CD14-positive monocyte (primary cell): ENCODE data around the gene SBF1. TPM values are rescaled to one million over a fixed set of nuclear protein-coding genes. Genes with fewer than 3 reads are reported as not detected.

Source experiments
- DNase-seq, 3 donors: peaks; one replicate each; pipeline ENCODE4 v3.0.0-alpha.2; 2011 to 2022
- H2AFZ ChIP-seq: 2 replicates; pipeline ENCODE4 v1.6.0; 2012; ENCODE audit warnings: mild to moderate bottlenecking, low read depth, low read length, inconsistent platforms; ENCODE audit not compliant: insufficient read depth, poor library complexity, severe bottlenecking
- H3K27ac ChIP-seq, 2 donors: 1 replicate in 1 of 2; 2 replicates in 1 of 2; pipeline ENCODE4 v1.5.1; 2012 to 2013; ENCODE audit warnings: low read length in 2 of 2, control low read depth in 1 of 2, inconsistent platforms in 1 of 2, low read depth in 1 of 2, mild to moderate bottlenecking in 1 of 2
- H3K27me3 ChIP-seq, 2 donors: one replicate each; pipeline versions ENCODE4 v1.6.0 to v1.6.1; 2011 to 2013; ENCODE audit warnings: low read length in 2 of 2; ENCODE audit not compliant: control insufficient read depth in 2 of 2, insufficient read depth in 2 of 2
- H3K36me3 ChIP-seq, 2 donors: replicated peaks in 1 of 2; 1 replicate in 1 of 2; 2 replicates in 1 of 2; pipeline versions ENCODE4 v1.5.1 to v1.6.1; 2012 to 2013; ENCODE audit warnings: low read length in 2 of 2, control low read depth in 1 of 2, inconsistent platforms in 1 of 2, mild to moderate bottlenecking in 1 of 2; ENCODE audit not compliant: insufficient read depth in 2 of 2, control insufficient read depth in 1 of 2
- H3K4me1 ChIP-seq, 2 donors: 1 replicate in 1 of 2; 2 replicates in 1 of 2; pipeline versions ENCODE4 v1.5.1 to v1.6.1; 2012 to 2013; ENCODE audit warnings: low read length in 2 of 2, control low read depth in 1 of 2, inconsistent platforms in 1 of 2, mild to moderate bottlenecking in 1 of 2, moderate library complexity in 1 of 2; ENCODE audit not compliant: insufficient read depth in 2 of 2, control insufficient read depth in 1 of 2
- H3K4me2 ChIP-seq: replicated peaks from 2 replicates; pipeline ENCODE3; 2012; ENCODE audit warnings: low read length, moderate library complexity, mild to moderate bottlenecking; ENCODE audit not compliant: poor library complexity, severe bottlenecking; ENCODE audit errors: extremely low read depth
- H3K4me3 ChIP-seq, 3 experiments: fragments of 200-600 bp in 1 of 3; sonication (generic) in 1 of 3; replicated peaks in 1 of 3; 1 replicate in 2 of 3; 2 replicates in 1 of 3; pipeline ENCODE4 v1.5.1; 2011 to 2013; ENCODE audit warnings: low read length in 3 of 3, mild to moderate bottlenecking in 3 of 3, control low read depth in 2 of 3, low read depth in 2 of 3, inconsistent platforms in 1 of 3, moderate library complexity in 1 of 3
- H3K79me2 ChIP-seq: 2 replicates; pipeline ENCODE4 v1.6.0; 2012; ENCODE audit warnings: mild to moderate bottlenecking, control low read depth, inconsistent platforms, low read length, moderate library complexity; ENCODE audit not compliant: insufficient read depth
- H3K9ac ChIP-seq: 2 replicates; pipeline ENCODE4 v1.6.0; 2017; ENCODE audit warnings: low read length, mild to moderate bottlenecking; ENCODE audit not compliant: insufficient read depth, poor library complexity, severe bottlenecking
- H3K9me3 ChIP-seq, 2 donors: replicated peaks in 1 of 2; 1 replicate in 1 of 2; 2 replicates in 1 of 2; pipeline versions ENCODE4 v1.5.1 to v1.6.1; 2012 to 2013; ENCODE audit warnings: low read length in 2 of 2, control low read depth in 1 of 2; ENCODE audit not compliant: control insufficient read depth in 1 of 2, insufficient read depth in 1 of 2
- H4K20me1 ChIP-seq: 2 replicates; pipeline ENCODE4 v1.6.0; 2012; ENCODE audit warnings: mild to moderate bottlenecking, low read length, control low read depth, moderate library complexity; ENCODE audit not compliant: insufficient read depth
- H3K27ac Mint-ChIP-seq, 7 donors: one replicate each; pipeline ENCODE4 v1.8.0; 2020; ENCODE audit warnings: mild to moderate bottlenecking in 7 of 7, mixed read lengths in 7 of 7, moderate library complexity in 6 of 7, inconsistent platforms in 2 of 7
- H3K27me3 Mint-ChIP-seq, 3 donors: one replicate each; pipeline ENCODE4 v1.8.0; 2021 to 2022; ENCODE audit warnings: low read depth in 3 of 3, mild to moderate bottlenecking in 3 of 3, mixed read lengths in 3 of 3, moderate library complexity in 3 of 3, inconsistent platforms in 1 of 3
- H3K36me3 Mint-ChIP-seq, 2 donors: one replicate each; pipeline ENCODE4 v1.8.0; 2020; ENCODE audit warnings: mixed read lengths in 2 of 2, inconsistent platforms in 1 of 2, mild to moderate bottlenecking in 1 of 2
- H3K4me1 Mint-ChIP-seq: one replicate; pipeline ENCODE4 v1.8.0; 2020; ENCODE audit warnings: mild to moderate bottlenecking, mixed read lengths
- H3K4me3 Mint-ChIP-seq, 2 donors: one replicate each; pipeline ENCODE4 v1.8.0; 2020; ENCODE audit warnings: mild to moderate bottlenecking in 2 of 2, mixed read lengths in 2 of 2, moderate library complexity in 1 of 2
- H3K9me3 Mint-ChIP-seq, 7 donors: one replicate each; pipeline ENCODE4 v1.8.0; 2020 to 2022; ENCODE audit warnings: mixed read lengths in 7 of 7, mild to moderate bottlenecking in 6 of 7, moderate library complexity in 6 of 7, inconsistent platforms in 2 of 7
- WGBS: methylation state at CpG from one replicate; pipeline ENCODE4 v1.1.5; 2013; ENCODE audit warnings: missing lambda C conversion rate; ENCODE audit not compliant: insufficient coverage; 5-methylcytosine and 5-hydroxymethylcytosine counted together
- intact Hi-C, 2 donors: fragments of 100-400 bp; cut with micrococcal nuclease; formaldehyde crosslinking; loops; one replicate each; pipeline versions ENCODE4 v1.15.0 to v1.15.1; 2023
- polyA plus RNA-seq, 3 donors: library from polyadenylated mRNA; depleted of rRNA in 1 of 3; unstranded in 2 of 3; stranded (reverse) in 1 of 3; fragments of 300-500 nt in 2 of 3; fragments of >200 nt in 1 of 3; fragmentation: Illumina TruSeq in 2 of 3; gene quantifications; 1 replicate in 2 of 3; 2 replicates in 1 of 3; pipeline ENCODE4 v1.2.3, GENCODE V29; 2012 to 2021
- TF ChIP-seq, protein P1 (sequence below): fragments of 200-600 bp; IDR thresholded peaks from one replicate; pipeline ENCODE4 v1.8.0; 2022; ENCODE audit warnings: antibody characterized with exemption, mild to moderate bottlenecking

Gene SBF1
- polyA plus RNA-seq, 3 donors, result 4.0 to 45.9 (median 6.2) TPM

DNA sequence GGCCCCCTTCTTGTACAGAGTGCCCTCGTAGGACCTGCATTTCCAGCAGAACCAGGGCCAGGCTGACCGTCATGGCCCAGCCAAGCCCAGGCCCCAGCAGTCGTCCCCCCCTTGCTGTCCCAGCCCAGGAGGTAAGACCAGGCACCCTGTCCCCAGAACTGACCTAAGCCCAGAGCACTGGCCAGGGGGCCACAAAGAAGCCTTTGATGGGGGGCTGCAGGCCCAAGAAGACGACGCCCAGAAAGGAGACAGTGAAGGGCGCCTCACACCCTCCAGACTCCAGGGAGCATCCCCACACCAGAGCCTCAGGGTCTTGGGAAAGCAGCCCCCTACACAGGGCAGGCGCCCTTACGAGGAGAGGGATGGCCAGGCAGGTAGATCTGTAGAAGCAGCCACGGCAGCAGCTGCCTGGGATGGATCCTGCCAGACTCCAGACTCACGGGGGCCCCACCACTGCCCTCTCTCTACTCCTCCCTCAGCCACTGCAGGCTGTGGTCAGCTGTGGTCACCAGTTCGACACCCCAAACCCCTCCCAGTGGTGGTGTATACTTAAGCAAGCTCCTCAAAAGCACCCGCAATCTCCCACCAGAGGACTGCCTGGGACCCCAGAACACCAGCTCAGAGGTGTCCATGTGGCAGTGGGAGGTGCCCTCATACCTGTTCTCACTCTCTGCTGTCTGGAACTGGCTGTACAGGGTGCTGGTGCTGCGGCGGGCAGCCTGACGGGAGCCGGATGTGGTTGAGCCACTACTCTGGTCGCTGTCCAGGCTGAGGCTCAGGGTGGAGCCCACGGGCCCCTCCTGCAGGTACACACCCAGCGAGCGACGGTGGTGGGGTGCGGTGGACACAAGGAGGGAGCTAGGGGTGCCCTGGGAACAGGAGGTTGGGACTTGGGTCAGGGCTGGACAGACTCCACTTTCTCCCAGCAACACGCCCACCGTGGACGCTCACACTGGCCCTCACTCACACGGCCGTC lies 27.0 kb downstream of the SBF1 start:
- H3K4me1 Mint-ChIP-seq, result peaks cover 7% of the 10 kb centered on the region
- peaks cover 44% of the 10 kb centered on the region for H4K20me1 ChIP-seq
- H3K79me2 ChIP-seq, result no peaks in the 10 kb centered on the region
- peaks cover 72 to 91% of the 10 kb centered on the region in 2 donors for H3K36me3 ChIP-seq
- no peak overlapping the region for H3K9ac ChIP-seq
- no peak overlapping the region for H3K4me3 ChIP-seq
- H3K4me3 Mint-ChIP-seq, result no peak overlapping the region
- H2AFZ ChIP-seq, result no peak overlapping the region
- peaks cover 0 to 3% (median 0%) of the 10 kb centered on the region in 3 donors for H3K27me3 Mint-ChIP-seq
- H3K27ac ChIP-seq, result no peak overlapping the region
- H3K4me1 ChIP-seq, result no peaks in the 10 kb centered on the region
- TF ChIP-seq, protein P1, sequence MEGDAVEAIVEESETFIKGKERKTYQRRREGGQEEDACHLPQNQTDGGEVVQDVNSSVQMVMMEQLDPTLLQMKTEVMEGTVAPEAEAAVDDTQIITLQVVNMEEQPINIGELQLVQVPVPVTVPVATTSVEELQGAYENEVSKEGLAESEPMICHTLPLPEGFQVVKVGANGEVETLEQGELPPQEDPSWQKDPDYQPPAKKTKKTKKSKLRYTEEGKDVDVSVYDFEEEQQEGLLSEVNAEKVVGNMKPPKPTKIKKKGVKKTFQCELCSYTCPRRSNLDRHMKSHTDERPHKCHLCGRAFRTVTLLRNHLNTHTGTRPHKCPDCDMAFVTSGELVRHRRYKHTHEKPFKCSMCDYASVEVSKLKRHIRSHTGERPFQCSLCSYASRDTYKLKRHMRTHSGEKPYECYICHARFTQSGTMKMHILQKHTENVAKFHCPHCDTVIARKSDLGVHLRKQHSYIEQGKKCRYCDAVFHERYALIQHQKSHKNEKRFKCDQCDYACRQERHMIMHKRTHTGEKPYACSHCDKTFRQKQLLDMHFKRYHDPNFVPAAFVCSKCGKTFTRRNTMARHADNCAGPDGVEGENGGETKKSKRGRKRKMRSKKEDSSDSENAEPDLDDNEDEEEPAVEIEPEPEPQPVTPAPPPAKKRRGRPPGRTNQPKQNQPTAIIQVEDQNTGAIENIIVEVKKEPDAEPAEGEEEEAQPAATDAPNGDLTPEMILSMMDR, result no peak
- no peaks in the 10 kb centered on the region for H3K9me3 ChIP-seq
- 95% methylated on average over 17 of the region's 27 CpGs for WGBS
- H3K36me3 Mint-ChIP-seq, result peaks cover 57 to 78% of the 10 kb centered on the region in 2 donors
- H3K27me3 ChIP-seq, result no peaks in the 10 kb centered on the region
- intact Hi-C loops, result no loop called here
- H3K9me3 Mint-ChIP-seq, result no peaks in the 10 kb centered on the region
- no peak for DNase-seq
- H3K27ac Mint-ChIP-seq, result no peak overlapping the region
- H3K4me2 ChIP-seq, result no peak overlapping the region

DNA sequence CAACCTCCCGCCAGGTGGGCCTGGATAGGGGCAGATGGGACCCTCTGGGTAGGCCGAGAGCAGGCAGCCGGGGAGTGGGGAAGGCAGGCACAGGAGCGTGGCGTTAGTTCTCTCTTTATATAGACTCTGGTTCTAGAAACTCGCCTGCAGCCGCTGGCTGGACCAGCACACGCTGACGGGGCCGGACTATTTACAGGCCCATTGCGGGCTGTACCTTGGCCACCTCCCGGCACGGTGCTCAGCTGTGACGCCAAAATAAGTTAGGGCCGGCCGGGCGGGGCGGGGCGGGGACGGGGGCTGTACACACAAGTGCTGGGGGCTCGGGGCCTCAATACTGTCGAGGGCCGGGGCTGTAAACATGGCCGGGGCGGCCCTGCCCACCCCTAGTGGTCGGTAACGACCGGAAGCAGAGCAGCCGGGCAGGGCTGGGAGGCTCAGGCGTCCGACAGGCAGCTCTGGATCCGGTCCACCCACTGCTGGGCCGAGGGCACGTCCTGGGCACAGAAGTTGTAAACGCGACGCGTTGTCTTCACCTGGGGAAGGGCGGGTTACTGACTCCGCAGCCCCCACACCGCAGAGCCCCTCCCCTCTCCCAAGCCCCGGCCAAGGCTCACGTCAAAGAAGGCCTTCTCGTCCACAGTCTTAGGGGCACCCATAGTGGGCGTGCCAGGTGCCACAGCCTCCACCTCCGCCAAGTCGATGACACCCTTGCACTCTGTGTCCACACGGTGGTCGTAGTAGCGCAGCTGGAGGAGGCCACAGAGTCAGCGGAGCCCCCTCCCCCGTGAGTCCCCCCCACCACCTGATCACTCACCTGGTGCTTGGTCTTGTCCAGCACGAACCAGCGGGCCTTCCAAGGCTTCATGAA lies 27.9 kb downstream of the SBF1 start:
- H3K36me3 ChIP-seq, result peaks cover 70 to 85% of the 10 kb centered on the region in 2 donors
- no peak for DNase-seq
- no peaks in the 10 kb centered on the region for H3K27me3 ChIP-seq
- peaks cover 48% of the 10 kb centered on the region for H4K20me1 ChIP-seq
- no peaks in the 10 kb centered on the region for H3K9me3 Mint-ChIP-seq
- no peaks in the 10 kb centered on the region for H3K4me1 ChIP-seq
- H3K9me3 ChIP-seq, result no peaks in the 10 kb centered on the region
- peaks cover 53 to 72% of the 10 kb centered on the region in 2 donors for H3K36me3 Mint-ChIP-seq
- intact Hi-C loops, result no loop called here
- TF ChIP-seq, protein P1, result no peak
- H3K27ac Mint-ChIP-seq, result no peak overlapping the region
- H2AFZ ChIP-seq, result no peak overlapping the region
- H3K27me3 Mint-ChIP-seq, result peaks cover 0 to 3% (median 0%) of the 10 kb centered on the region in 3 donors
- H3K79me2 ChIP-seq, result no peaks in the 10 kb centered on the region
- 93% methylated on average over 44 of the region's 54 CpGs for WGBS
- H3K4me2 ChIP-seq, result no peak overlapping the region
- no peak overlapping the region for H3K27ac ChIP-seq
- H3K4me3 ChIP-seq, result no peak overlapping the region
- H3K4me3 Mint-ChIP-seq, result no peak overlapping the region
- H3K9ac ChIP-seq, result no peak overlapping the region
- peaks cover 5% of the 10 kb centered on the region for H3K4me1 Mint-ChIP-seq
